GM12875 (cell line): ENCODE results near the gene ZIC2.
"Not testable (repeated sequence)": the region's sequence is repeated elsewhere in the genome, so short reads cannot be mapped to it uniquely, and the experiment has no call there.

Source experiments
- H3K4me3 ChIP-seq: one replicate; pipeline ENCODE4 v1.5.1; 2011; ENCODE audit warnings: low read depth, low read length, control low read depth
- CTCF ChIP-seq: IDR thresholded peaks from 2 replicates; pipeline ENCODE4 v1.5.1; 2011; ENCODE audit warnings: low read depth, mild to moderate bottlenecking, control low read depth, inconsistent platforms, low read length, moderate library complexity, borderline replicate concordance; ENCODE audit not compliant: insufficient read depth

ZIC2 gene

DNA sequence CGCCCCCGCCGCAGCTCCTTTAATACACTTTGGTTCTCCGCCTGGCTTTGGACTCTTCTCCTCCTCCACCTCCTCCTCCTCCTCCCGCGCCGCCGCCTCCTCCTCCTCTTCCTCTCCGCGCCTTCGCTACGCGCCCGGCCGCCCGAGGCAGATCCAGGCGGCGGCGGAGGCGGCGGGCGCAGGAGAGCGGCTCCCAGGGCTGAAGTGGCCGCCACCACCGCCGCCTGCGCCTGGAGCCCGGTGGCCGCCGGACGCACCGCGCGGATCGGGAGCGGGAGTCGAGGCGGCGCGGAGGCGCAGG is at the start of gene ZIC2:
Gene ZIC2 (plus strand): TSS at position 50 of the 301 bp plus-strand sequence. CDS start 281 bp downstream, outside the sequence.
- no peak for TF ChIP-seq CTCF
- H3K4me3 ChIP-seq = peak within 1 kb of the TSS; percentile 39

DNA sequence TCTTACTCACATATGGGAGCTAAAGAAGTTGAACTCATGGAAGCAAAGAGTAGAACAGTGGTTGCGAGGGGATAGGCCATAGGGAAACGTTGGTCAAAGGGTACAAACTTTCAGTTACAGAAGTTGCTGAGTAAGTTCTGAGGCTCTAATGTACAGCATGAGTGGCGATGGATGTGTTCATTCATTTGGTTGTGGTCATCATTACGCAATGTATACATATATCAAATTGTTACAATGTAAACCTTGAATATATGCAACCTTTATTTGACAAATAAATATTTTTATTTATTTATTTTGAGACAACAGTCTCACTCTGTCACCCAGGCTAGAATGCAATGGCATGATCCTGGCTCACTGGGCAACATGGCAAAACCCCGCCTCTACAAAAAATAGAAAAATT is 48.7 kb upstream of the ZIC2 start:
- H3K4me3 ChIP-seq = no peak overlapping the region
- no peak for TF ChIP-seq CTCF

GRCh38 chr13:99935772-99936171 is 45.8 kb upstream of the ZIC2 start:
- TF ChIP-seq CTCF = peak; percentile 18; the same call in 1 of the 2 replicates
- H3K4me3 ChIP-seq = no peak overlapping the region

DNA sequence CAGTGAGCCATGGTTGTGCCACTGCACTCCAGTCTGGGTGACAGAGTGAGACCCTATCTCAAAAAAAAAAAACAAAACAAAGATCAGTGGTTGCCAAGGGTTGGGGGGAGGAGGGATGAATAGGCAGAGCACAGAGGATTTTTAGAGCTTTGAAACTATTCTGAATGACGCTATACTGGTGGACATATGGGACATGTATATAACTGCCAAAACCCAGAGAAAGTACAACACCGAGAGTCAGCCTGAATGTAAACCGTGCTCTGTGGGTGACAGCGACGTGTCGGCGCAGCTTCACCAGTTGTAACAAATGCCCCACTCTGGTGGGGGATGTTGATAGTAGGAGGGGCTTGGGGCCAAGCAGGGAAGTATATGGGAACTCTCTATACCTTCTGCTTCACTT is 42.9 kb upstream of the ZIC2 start:
- H3K4me3 ChIP-seq = no peak overlapping the region
- TF ChIP-seq CTCF = no peak

DNA sequence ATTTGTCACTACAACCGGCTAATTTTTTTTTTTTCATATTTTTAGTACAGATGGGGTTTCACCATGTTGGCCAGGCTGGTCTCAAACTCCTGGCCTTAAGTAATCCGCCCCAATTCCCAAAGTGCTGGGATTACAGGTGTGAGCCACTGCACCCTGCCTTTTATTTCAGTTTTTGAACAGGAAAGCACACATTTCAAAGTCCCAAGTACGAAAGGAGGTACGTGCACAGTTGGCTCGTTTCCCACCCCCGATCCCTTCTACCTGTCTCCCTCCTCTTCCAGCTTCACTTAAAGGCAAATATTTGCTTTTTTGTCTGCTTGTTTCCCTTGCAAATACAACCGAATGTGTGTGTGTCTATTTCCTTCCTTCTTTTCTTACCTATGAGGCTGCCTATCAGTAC is 40.5 kb upstream of the ZIC2 start:
- TF ChIP-seq CTCF = no peak
- H3K4me3 ChIP-seq = no peak overlapping the region

- H3K4me3 ChIP-seq = no peak overlapping the region
- TF ChIP-seq CTCF = no peak
Observed at GRCh38 chr13:99941911-99942310, 39.7 kb upstream of the ZIC2 start.

DNA sequence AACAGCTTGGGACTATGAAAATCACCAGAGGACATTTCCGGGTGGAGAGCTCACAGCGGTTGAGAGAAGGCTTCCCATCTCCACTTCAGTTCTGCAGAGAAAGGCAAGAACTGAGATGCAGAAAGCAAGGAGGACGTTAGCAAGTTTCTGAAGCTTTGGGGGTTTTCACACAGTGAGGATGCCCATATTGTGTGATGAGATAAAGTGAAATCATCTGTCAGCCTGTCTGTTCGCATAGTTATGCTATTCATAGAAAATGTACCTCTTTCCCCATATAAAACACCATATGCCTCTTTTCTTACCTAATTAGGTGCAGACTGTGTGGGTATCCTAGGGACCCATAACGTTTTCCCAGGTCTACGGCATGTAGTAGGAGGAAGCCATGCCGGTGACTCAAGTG is 37.5 kb upstream of the ZIC2 start:
- H3K4me3 ChIP-seq = no peak overlapping the region
- TF ChIP-seq CTCF = no peak

GRCh38 chr13:99944606-99945005 is 37.0 kb upstream of the ZIC2 start:
- no peak for TF ChIP-seq CTCF
- H3K4me3 ChIP-seq = no peak overlapping the region

- not testable (repeated sequence) for H3K4me3 ChIP-seq
Observed at GRCh38 chr13:99945515-99945914, 36.1 kb upstream of the ZIC2 start.
